Mucosa of descending colon (tissue), 3 donors: ENCODE data around the gene POLL. TPM values are rescaled to one million over a fixed set of nuclear protein-coding genes. Genes with fewer than 3 reads are reported as not detected.
"Not testable (repeated sequence)": the region's sequence is repeated elsewhere in the genome, so short reads cannot be mapped to it uniquely, and the experiment has no call there.

Experiments
- ATAC-seq: fragments of 200-7000 bp; cut with Tn5 transposase; one replicate; pipeline ENCODE4 v1.9.1; 2020; ENCODE audit warnings: mild to moderate bottlenecking, moderate library complexity
- DNase-seq, 3 donors: peaks; one replicate each; pipeline ENCODE4 v3.0.0-alpha.2; 2020
- H3K36me3 ChIP-seq: fragments of 200-600 bp; one replicate; pipeline ENCODE4 v1.8.0; 2021; ENCODE audit warnings: low read depth, mild to moderate bottlenecking
- H3K4me1 ChIP-seq: fragments of 200-600 bp; one replicate; pipeline ENCODE4 v1.8.0; 2021; ENCODE audit warnings: low read depth, mild to moderate bottlenecking
- H3K4me3 ChIP-seq: fragments of 200-600 bp; one replicate; pipeline ENCODE4 v1.8.0; 2021; ENCODE audit warnings: mild to moderate bottlenecking
- H3K9me3 ChIP-seq: fragments of 200-600 bp; one replicate; pipeline ENCODE4 v1.8.0; 2021; ENCODE audit warnings: mild to moderate bottlenecking
- CTCF ChIP-seq: fragments of 200-600 bp; IDR thresholded peaks from one replicate; pipeline ENCODE4 v1.8.0; 2022; ENCODE audit warnings: antibody characterized with exemption, mild to moderate bottlenecking
- intact Hi-C, 2 donors: fragments of 100-400 bp; cut with DNase I in 1 of 2; cut with micrococcal nuclease in 1 of 2; formaldehyde crosslinking; loops; one replicate each; pipeline versions ENCODE4 v1.11.0 to v1.11.1; 2022; cut with DNase I, micrococcal nuclease
- total RNA-seq, 3 donors: library from RNA; stranded (reverse); fragmentation: NEBNext Ultra II Directional in 2 of 3; extraction: Animal tissue kit (Norgen Biotek cat#: 25700) in 2 of 3; gene quantifications; one replicate each; pipeline versions ENCODE4 v1.2.1 to v1.2.4, GENCODE V29; 2021 to 2023
- donor health status: DM: no; HTN: no; CAD: no; lungs with moderate emphysema.
- donor health status: DM: no; HTN: no; CAD: no.
- donor health status: DM: no; HTN: yes; CAD: no.

The POLL gene
- total RNA-seq, 3 donors from 2014 or later: 27.2 to 36.1 (median 32.1) TPM

GRCh38 chr10:101607124-101607523 lies 19.1 kb upstream of the POLL start:
- TF ChIP-seq CTCF: no peak
- Histone ChIP-seq H3K36me3 (no peaks in the 10 kb centered on the region), H3K4me3 (no peak overlapping the region), H3K4me1 (no peaks in the 10 kb centered on the region), H3K9me3 (no peaks in the 10 kb centered on the region)
- ATAC-seq (no peak), DNase-seq (no peak)
- intact Hi-C loops: loop anchor here in 1 of 2 donors (10.0 kb wide), 1 partner anchor 168 kb away; the partner anchor contains the start of gene FGF8

- intact Hi-C loops: loop anchor here in 1 of 2 donors (10.0 kb wide), 1 partner anchor 172 kb away; the partner anchor contains the start of gene FGF8
- Histone ChIP-seq H3K36me3 (no peaks in the 10 kb centered on the region), H3K4me1 (no peaks in the 10 kb centered on the region), H3K4me3 (no peak overlapping the region), H3K9me3 (no peaks in the 10 kb centered on the region)
- ATAC-seq (peak; percentile 91), DNase-seq (peak in 2 of 3 donors; percentile 73 to 78)
- TF ChIP-seq CTCF: peak; percentile 64
Measured at GRCh38 chr10:101602761-101603398, 14.8 kb upstream of the POLL start.

DNA sequence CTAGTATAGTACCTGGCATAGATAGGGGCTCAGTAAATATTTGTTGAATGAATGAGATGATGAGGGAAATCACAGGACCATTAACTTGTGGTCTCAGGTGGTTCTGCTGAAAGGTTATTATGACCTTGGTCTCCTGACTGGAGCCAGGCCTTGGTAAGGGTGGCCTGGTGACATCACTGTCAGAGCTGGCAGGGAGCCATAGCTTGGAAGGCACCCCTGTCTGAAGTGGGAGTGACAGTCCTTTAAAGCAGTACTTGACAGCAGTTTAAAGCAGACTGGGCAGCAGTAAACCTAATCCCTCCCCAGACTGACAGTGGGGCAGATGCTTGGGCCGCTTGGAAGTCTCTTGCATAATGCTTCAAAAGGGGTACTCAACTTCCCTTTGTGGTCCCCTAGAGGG lies 13.5 kb upstream of the POLL start:
- Histone ChIP-seq H3K9me3 (no peaks in the 10 kb centered on the region), H3K4me3 (no peak overlapping the region), H3K36me3 (no peaks in the 10 kb centered on the region), H3K4me1 (no peaks in the 10 kb centered on the region)
- DNase-seq: no peak
- no peak for TF ChIP-seq CTCF
- no peak for ATAC-seq
- intact Hi-C loops: loop anchor here in 1 of 2 donors (10.0 kb wide), 1 partner anchor 173 kb away; the partner anchor contains the start of gene FGF8

- intact Hi-C loops: loop anchor here in 1 of 2 donors (5.0 kb wide), 1 partner anchor 185 kb away; the partner anchor contains the start of gene NPM3
- H3K4me3 ChIP-seq: no peak overlapping the region
- no peaks in the 10 kb centered on the region for H3K4me1 ChIP-seq
- TF ChIP-seq CTCF: no peak
- DNase-seq: no peak
- no peak for ATAC-seq
- no peaks in the 10 kb centered on the region for H3K9me3 ChIP-seq
- H3K36me3 ChIP-seq: no peaks in the 10 kb centered on the region
Measured at GRCh38 chr10:101597091-101597900, 9.2 kb upstream of the POLL start.

DNA sequence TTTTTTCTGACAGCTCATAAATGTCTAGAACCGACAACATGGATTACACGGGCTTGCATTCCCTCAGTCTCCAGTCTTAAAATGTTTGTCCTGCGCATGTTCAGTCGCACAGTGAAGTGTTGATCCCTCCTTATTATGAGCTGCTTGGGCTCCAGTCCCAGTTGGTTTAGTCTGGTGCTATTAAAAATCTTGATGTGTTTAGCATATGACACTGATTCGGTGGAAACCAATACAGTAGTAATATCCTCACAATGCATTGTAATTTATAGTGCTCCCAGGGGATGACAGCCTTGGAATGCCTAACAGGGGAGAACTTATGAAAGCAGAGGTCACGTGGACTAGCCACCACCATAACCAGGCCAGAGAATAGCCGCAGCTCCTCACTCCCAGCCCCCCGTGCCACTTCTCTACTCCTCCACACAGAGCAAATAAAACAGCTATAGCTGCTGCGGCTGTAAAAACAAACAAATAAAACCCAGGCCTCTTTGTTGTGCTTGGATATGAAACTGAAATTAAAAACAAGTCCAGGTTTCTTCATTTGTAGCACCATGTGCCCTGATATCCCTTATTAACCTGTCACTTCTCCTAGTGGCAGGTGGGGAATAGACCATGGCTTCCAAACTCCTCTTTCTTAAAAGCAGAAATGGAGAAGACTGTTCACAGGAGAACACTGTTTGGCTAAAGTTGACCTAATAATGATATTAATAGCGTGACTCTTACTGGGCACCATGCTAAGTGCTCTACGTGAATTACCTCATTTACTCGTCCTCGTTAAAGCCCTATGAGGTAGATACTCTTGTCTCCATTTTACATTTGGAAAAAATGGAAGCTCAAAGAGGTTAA lies 7.8 kb upstream of the POLL start:
- Histone ChIP-seq H3K4me3 (no peak overlapping the region), H3K4me1 (no peaks in the 10 kb centered on the region), H3K9me3 (no peaks in the 10 kb centered on the region), H3K36me3 (no peaks in the 10 kb centered on the region)
- TF ChIP-seq CTCF: no peak
- intact Hi-C loops: loop anchor here in 1 of 2 donors (5.0 kb wide), 1 partner anchor 186 kb away; the partner anchor contains the start of gene NPM3
- peak; percentile 45 for ATAC-seq
- DNase-seq: no peak

DNA sequence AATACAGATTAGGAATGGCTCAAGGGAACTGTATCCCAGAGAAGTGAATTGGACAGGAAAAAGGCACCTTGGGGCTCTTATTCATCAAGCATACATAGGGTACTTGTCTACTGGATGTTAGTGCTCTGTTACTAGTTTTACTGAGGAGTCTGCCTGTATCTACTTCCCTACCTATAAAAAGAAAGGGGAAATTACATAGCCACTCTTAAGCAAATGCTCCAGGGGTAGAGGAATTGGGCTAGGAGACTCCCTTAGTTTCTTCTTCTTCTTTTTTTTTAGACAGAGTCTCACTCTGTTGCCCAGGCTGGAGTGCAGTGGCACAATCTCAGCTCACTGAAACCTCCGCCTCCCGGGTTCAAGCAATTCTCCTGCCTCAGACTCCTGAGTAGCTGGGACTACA lies 5.3 kb upstream of the POLL start:
- intact Hi-C loops: not testable (repeated sequence)

More for the DNA sequence above, 5.3 kb upstream of the POLL start:
- H3K36me3 ChIP-seq, DNase-seq, H3K9me3 ChIP-seq, H3K4me3 ChIP-seq, ATAC-seq, H3K4me1 ChIP-seq: not testable (repeated sequence)
